Peyer's patch (tissue), 4 donors: ENCODE measurements around the gene GET3.
"Not testable (repeated sequence)": the region's sequence is repeated elsewhere in the genome, so short reads cannot be mapped to it uniquely, and the experiment has no call there.

Experiments used
- POLR2A ChIP-seq, 2 donors: fragments of 450-650 bp; IDR thresholded peaks; one replicate each; pipeline ENCODE4 v1.5.1; 2017; ENCODE audit warnings: antibody characterized with exemption in 2 of 2, mild to moderate bottlenecking in 2 of 2, moderate library complexity in 2 of 2
- TF ChIP-seq, protein P1 (sequence below), 6 experiments: fragments of 450-650 bp in 4 of 6; fragments of 200-600 bp in 2 of 6; sonication (generic) in 1 of 6; IDR thresholded peaks; one replicate each; pipeline ENCODE4 v1.5.1; 2017 to 2019; ENCODE audit warnings: antibody characterized with exemption in 6 of 6, mild to moderate bottlenecking in 3 of 6, moderate library complexity in 1 of 6

DNA sequence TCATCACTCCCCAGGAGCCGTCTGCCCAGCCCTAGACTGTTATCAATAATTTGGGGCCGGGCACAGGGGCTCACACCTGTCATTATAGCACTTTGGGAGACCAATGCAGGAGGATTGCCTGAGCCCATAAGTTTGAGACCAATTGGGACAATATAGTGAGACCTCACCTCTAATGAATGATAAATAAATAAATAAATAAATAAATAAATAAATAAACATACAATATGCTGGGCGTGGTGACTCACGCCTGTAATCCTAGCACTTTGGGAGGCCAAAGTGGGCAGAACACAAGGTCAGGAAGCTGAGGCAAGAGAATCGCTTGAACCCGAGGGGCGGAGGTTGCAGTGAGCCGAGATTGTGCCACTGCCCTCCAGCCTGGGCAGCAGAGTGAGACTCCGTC is 24.0 kb upstream of the GET3 start:
- TF ChIP-seq, protein P1, sequence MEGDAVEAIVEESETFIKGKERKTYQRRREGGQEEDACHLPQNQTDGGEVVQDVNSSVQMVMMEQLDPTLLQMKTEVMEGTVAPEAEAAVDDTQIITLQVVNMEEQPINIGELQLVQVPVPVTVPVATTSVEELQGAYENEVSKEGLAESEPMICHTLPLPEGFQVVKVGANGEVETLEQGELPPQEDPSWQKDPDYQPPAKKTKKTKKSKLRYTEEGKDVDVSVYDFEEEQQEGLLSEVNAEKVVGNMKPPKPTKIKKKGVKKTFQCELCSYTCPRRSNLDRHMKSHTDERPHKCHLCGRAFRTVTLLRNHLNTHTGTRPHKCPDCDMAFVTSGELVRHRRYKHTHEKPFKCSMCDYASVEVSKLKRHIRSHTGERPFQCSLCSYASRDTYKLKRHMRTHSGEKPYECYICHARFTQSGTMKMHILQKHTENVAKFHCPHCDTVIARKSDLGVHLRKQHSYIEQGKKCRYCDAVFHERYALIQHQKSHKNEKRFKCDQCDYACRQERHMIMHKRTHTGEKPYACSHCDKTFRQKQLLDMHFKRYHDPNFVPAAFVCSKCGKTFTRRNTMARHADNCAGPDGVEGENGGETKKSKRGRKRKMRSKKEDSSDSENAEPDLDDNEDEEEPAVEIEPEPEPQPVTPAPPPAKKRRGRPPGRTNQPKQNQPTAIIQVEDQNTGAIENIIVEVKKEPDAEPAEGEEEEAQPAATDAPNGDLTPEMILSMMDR (IDR thresholded peaks at IDR 0.05), result not testable (repeated sequence)
- not testable (repeated sequence) for TF ChIP-seq POLR2A (IDR thresholded peaks at IDR 0.05)
